ENCODE measurements around the gene CEBPB.
A peak's percentile ranks its signal among the peaks of the same experiment; 100 is the strongest.

The CEBPB gene

GRCh38 chr20:50186151-50186885 is 4.3 kb upstream of the CEBPB start:
- H2BK5ac ChIP-seq (ENCODE audit: low read length): no peak overlapping the region
- H4K8ac ChIP-seq (ENCODE audit: low read depth, low read length): no peak overlapping the region
- no peak overlapping the region for H3K9ac ChIP-seq (ENCODE audit: low read length)
- no peak overlapping the region for H2BK15ac ChIP-seq (replicated peaks; ENCODE audit: low read depth)
- no peak overlapping the region for H3K4ac ChIP-seq (ENCODE audit: low read depth, low read length)
- WGBS (ENCODE audit: extremely low coverage, insufficient coverage, low lambda C conversion rate): no CpG with 5 or more reads among the region's 16 CpGs
- no peaks in the 10 kb centered on the region for H3K4me1 ChIP-seq (ENCODE audit: control insufficient read depth, low read depth, low read length)
- H3K56ac ChIP-seq (ENCODE audit: low read length): no peak overlapping the region
- H4K5ac ChIP-seq (ENCODE audit: low read length): no peak overlapping the region
- H3K4me2 ChIP-seq (ENCODE audit: low read length): no peak overlapping the region
- no peak overlapping the region for H2AK5ac ChIP-seq (ENCODE audit: low read length)
- peak; percentile 86 for DNase-seq
- no peak overlapping the region for H3K4me3 ChIP-seq (ENCODE audit: low read length)
- no peak overlapping the region for H3K18ac ChIP-seq (ENCODE audit: low read length)
- H2BK120ac ChIP-seq (ENCODE audit: low read depth, low read length): no peak overlapping the region
- H3K27ac ChIP-seq (ENCODE audit: low read depth, low read length): no peak overlapping the region
- no peaks in the 10 kb centered on the region for H3K36me3 ChIP-seq (ENCODE audit: control insufficient read depth, insufficient read depth, low read length)
- no peaks in the 10 kb centered on the region for H3K79me2 ChIP-seq (ENCODE audit: control insufficient read depth, insufficient read depth, low read length)
- H3K27me3 ChIP-seq (ENCODE audit: insufficient read depth, low read length, poor library complexity): no peaks in the 10 kb centered on the region
- no peak overlapping the region for H3K23ac ChIP-seq (ENCODE audit: low read length)
- no peaks in the 10 kb centered on the region for H3K79me1 ChIP-seq (ENCODE audit: low read length)

GRCh38 chr20:50186987-50187402 is 3.6 kb upstream of the CEBPB start:
- Histone ChIP-seq H3K27me3 (ENCODE audit: insufficient read depth, low read length, poor library complexity) (no peaks in the 10 kb centered on the region), H3K4ac (ENCODE audit: low read depth, low read length) (no peak overlapping the region), H3K4me2 (ENCODE audit: low read length) (no peak overlapping the region), H2BK5ac (ENCODE audit: low read length) (no peak overlapping the region), H3K36me3 (ENCODE audit: control insufficient read depth, insufficient read depth, low read length) (no peaks in the 10 kb centered on the region), H3K56ac (ENCODE audit: low read length) (no peak overlapping the region), H3K23ac (ENCODE audit: low read length) (no peak overlapping the region), H3K4me3 (ENCODE audit: low read length) (no peak overlapping the region), H3K9ac (ENCODE audit: low read length) (no peak overlapping the region), H3K79me1 (ENCODE audit: low read length) (no peaks in the 10 kb centered on the region), H4K8ac (ENCODE audit: low read depth, low read length) (no peak overlapping the region), H3K4me1 (ENCODE audit: control insufficient read depth, low read depth, low read length) (no peaks in the 10 kb centered on the region), H3K18ac (ENCODE audit: low read length) (no peak overlapping the region), H2AK5ac (ENCODE audit: low read length) (no peak overlapping the region), H2BK120ac (ENCODE audit: low read depth, low read length) (no peak overlapping the region), H3K79me2 (ENCODE audit: control insufficient read depth, insufficient read depth, low read length) (peaks cover 4% of the 10 kb centered on the region), H3K27ac (ENCODE audit: low read depth, low read length) (no peak overlapping the region), H4K5ac (ENCODE audit: low read length) (no peak overlapping the region), H2BK15ac (replicated peaks; ENCODE audit: low read depth) (no peak overlapping the region)
- WGBS (ENCODE audit: extremely low coverage, insufficient coverage, low lambda C conversion rate): no CpG with 5 or more reads among the region's 8 CpGs
- peak; percentile 22 for DNase-seq

DNA sequence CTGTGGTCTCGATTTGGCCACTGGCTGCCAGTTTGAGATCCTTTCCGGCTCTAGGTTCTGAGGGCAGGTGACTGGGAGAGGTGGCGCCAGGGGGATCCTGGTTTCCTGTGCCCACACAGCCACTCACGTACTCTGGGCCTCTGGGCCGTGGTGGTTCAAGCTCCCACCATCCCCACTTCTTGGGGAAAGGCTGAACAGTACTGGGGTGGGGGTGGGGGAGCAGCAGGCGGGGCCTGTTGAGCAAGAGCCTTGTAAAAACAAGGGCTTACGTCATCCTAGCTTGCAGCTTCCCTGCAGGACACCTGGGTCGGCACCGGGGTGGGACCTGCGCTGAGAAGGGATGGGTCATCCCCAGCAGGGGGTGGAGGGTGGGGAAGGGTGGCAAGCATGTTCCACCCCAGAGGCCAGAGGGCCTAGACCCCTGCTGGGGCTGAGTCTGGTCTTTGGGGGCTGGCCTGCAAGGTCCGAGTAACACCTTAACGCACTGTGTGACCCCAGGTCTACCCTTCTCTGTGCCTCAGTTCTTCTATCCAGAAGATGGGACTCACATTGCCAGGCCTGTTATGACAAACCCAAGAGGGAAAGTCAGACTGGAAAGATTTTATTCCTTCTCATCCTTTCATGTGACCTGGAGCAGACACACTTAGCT is 3.1 kb upstream of the CEBPB start:
- no peak overlapping the region for H2AK5ac ChIP-seq (ENCODE audit: low read length)
- H3K4me1 ChIP-seq (ENCODE audit: control insufficient read depth, low read depth, low read length): no peaks in the 10 kb centered on the region
- H2BK15ac ChIP-seq (replicated peaks; ENCODE audit: low read depth): no peak overlapping the region
- no peak overlapping the region for H3K4ac ChIP-seq (ENCODE audit: low read depth, low read length)
- no peak overlapping the region for H3K27ac ChIP-seq (ENCODE audit: low read depth, low read length)
- no peak overlapping the region for H3K4me2 ChIP-seq (ENCODE audit: low read length)
- no peak overlapping the region for H3K23ac ChIP-seq (ENCODE audit: low read length)
- no peak overlapping the region for H2BK120ac ChIP-seq (ENCODE audit: low read depth, low read length)
- WGBS (ENCODE audit: extremely low coverage, insufficient coverage, low lambda C conversion rate): no CpG with 5 or more reads among the region's 12 CpGs
- H2BK5ac ChIP-seq (ENCODE audit: low read length): no peak overlapping the region
- H3K56ac ChIP-seq (ENCODE audit: low read length): no peak overlapping the region
- H4K5ac ChIP-seq (ENCODE audit: low read length): no peak overlapping the region
- H3K4me3 ChIP-seq (ENCODE audit: low read length): no peak overlapping the region
- peaks cover 4% of the 10 kb centered on the region for H3K79me2 ChIP-seq (ENCODE audit: control insufficient read depth, insufficient read depth, low read length)
- no peak overlapping the region for H3K18ac ChIP-seq (ENCODE audit: low read length)
- no peaks in the 10 kb centered on the region for H3K79me1 ChIP-seq (ENCODE audit: low read length)
- H4K8ac ChIP-seq (ENCODE audit: low read depth, low read length): no peak overlapping the region
- H3K36me3 ChIP-seq (ENCODE audit: control insufficient read depth, insufficient read depth, low read length): no peaks in the 10 kb centered on the region
- H3K9ac ChIP-seq (ENCODE audit: low read length): no peak overlapping the region
- no peaks in the 10 kb centered on the region for H3K27me3 ChIP-seq (ENCODE audit: insufficient read depth, low read length, poor library complexity)
- DNase-seq: peak; percentile 41

DNA sequence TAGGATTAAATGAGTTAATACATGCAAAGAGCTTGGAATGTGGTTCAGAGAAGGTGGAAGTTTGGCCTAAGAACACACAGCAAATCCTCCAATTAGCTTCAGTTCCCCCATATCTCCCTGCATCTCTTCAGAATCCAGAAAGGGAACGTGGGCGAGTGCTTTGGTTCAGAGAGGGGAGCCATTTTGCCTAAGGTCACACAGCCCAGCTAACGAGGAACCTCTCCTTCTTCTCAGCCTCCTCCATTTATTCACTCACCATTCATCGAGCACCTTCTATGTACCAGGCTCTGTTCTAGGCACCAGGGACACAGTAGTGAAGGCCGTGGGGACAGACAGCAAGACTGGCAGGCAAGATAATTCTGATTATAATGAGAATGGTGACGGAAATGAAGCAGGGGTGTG is 2.3 kb upstream of the CEBPB start:
- Histone ChIP-seq H4K5ac (ENCODE audit: low read length) (no peak overlapping the region), H3K36me3 (ENCODE audit: control insufficient read depth, insufficient read depth, low read length) (no peaks in the 10 kb centered on the region), H2BK5ac (ENCODE audit: low read length) (no peak overlapping the region), H3K56ac (ENCODE audit: low read length) (no peak overlapping the region), H3K4me3 (ENCODE audit: low read length) (no peak overlapping the region), H3K23ac (ENCODE audit: low read length) (no peak overlapping the region), H3K79me1 (ENCODE audit: low read length) (peaks cover 6% of the 10 kb centered on the region), H3K79me2 (ENCODE audit: control insufficient read depth, insufficient read depth, low read length) (peaks cover 11% of the 10 kb centered on the region), H3K4ac (ENCODE audit: low read depth, low read length) (no peak overlapping the region), H2BK15ac (replicated peaks; ENCODE audit: low read depth) (no peak overlapping the region), H3K9ac (ENCODE audit: low read length) (no peak overlapping the region), H3K4me2 (ENCODE audit: low read length) (no peak overlapping the region), H3K18ac (ENCODE audit: low read length) (no peak overlapping the region), H3K27ac (ENCODE audit: low read depth, low read length) (no peak overlapping the region), H2BK120ac (ENCODE audit: low read depth, low read length) (no peak overlapping the region), H3K27me3 (ENCODE audit: insufficient read depth, low read length, poor library complexity) (no peaks in the 10 kb centered on the region), H4K8ac (ENCODE audit: low read depth, low read length) (no peak overlapping the region), H3K4me1 (ENCODE audit: control insufficient read depth, low read depth, low read length) (peaks cover 2% of the 10 kb centered on the region), H2AK5ac (ENCODE audit: low read length) (no peak overlapping the region)
- no CpG with 5 or more reads among the region's 6 CpGs for WGBS (ENCODE audit: extremely low coverage, insufficient coverage, low lambda C conversion rate)
- no peak for DNase-seq

GRCh38 chr20:50188879-50189680 is 1.6 kb upstream of the CEBPB start:
- no peak for DNase-seq

More at GRCh38 chr20:50188879-50189680, 1.6 kb upstream of the CEBPB start:
- no peak overlapping the region for H2AK5ac ChIP-seq (ENCODE audit: low read length)
- H4K8ac ChIP-seq (ENCODE audit: low read depth, low read length): no peak overlapping the region
- no peak overlapping the region for H3K18ac ChIP-seq (ENCODE audit: low read length)
- peaks cover 10% of the 10 kb centered on the region for H3K4me1 ChIP-seq (ENCODE audit: control insufficient read depth, low read depth, low read length)
- no peak overlapping the region for H3K56ac ChIP-seq (ENCODE audit: low read length)
- H3K9ac ChIP-seq (ENCODE audit: low read length): no peak overlapping the region
- H3K79me2 ChIP-seq (ENCODE audit: control insufficient read depth, insufficient read depth, low read length): peaks cover 19% of the 10 kb centered on the region
- H3K4me2 ChIP-seq (ENCODE audit: low read length): no peak overlapping the region
- no peak overlapping the region for H3K4ac ChIP-seq (ENCODE audit: low read depth, low read length)
- H4K5ac ChIP-seq (ENCODE audit: low read length): no peak overlapping the region
- WGBS (ENCODE audit: extremely low coverage, insufficient coverage, low lambda C conversion rate): no CpG with 5 or more reads among the region's 18 CpGs
- peaks cover 14% of the 10 kb centered on the region for H3K79me1 ChIP-seq (ENCODE audit: low read length)
- no peak overlapping the region for H3K23ac ChIP-seq (ENCODE audit: low read length)
- no peak overlapping the region for H3K4me3 ChIP-seq (ENCODE audit: low read length)
- H3K36me3 ChIP-seq (ENCODE audit: control insufficient read depth, insufficient read depth, low read length): no peaks in the 10 kb centered on the region
- H3K27ac ChIP-seq (ENCODE audit: low read depth, low read length): no peak overlapping the region
- no peak overlapping the region for H2BK15ac ChIP-seq (replicated peaks; ENCODE audit: low read depth)
- H2BK120ac ChIP-seq (ENCODE audit: low read depth, low read length): no peak overlapping the region
- no peak overlapping the region for H2BK5ac ChIP-seq (ENCODE audit: low read length)
- H3K27me3 ChIP-seq (ENCODE audit: insufficient read depth, low read length, poor library complexity): no peaks in the 10 kb centered on the region

All from mesendoderm (in vitro differentiated cells).